ENCODE measurements around the gene GALNT9.

The GALNT9 gene

GRCh38 chr12:132178801-132179401 lies 150.5 kb downstream of the GALNT9 start:
- FAIRE-seq, result no peak

GRCh38 chr12:132178316-132178715 lies 151.1 kb downstream of the GALNT9 start:
- no peak for FAIRE-seq

- FAIRE-seq, result no peak
These were observed 152.4 kb downstream of the GALNT9 start for GRCh38 chr12:132176920-132177551.

- no peak for FAIRE-seq
These were observed 152.9 kb downstream of the GALNT9 start for GRCh38 chr12:132176385-132176919.

- no peak for FAIRE-seq
These were observed 153.6 kb downstream of the GALNT9 start for GRCh38 chr12:132175496-132176384.

- FAIRE-seq, result no peak
These were observed 154.4 kb downstream of the GALNT9 start for GRCh38 chr12:132174839-132175490.

- FAIRE-seq, result no peak
These were observed 155.2 kb downstream of the GALNT9 start for GRCh38 chr12:132174015-132174838.

- FAIRE-seq, result no peak
These were observed 156.0 kb downstream of the GALNT9 start for GRCh38 chr12:132173135-132174014.

- FAIRE-seq, result no peak
These were observed 156.8 kb downstream of the GALNT9 start for GRCh38 chr12:132172619-132173018.

GRCh38 chr12:132171968-132172521 lies 157.3 kb downstream of the GALNT9 start:
- no peak for FAIRE-seq

GRCh38 chr12:132171293-132171967 lies 158.0 kb downstream of the GALNT9 start:
- FAIRE-seq, result no peak

- FAIRE-seq, result no peak
These were observed 158.6 kb downstream of the GALNT9 start for GRCh38 chr12:132170637-132171292.

GRCh38 chr12:132170094-132170636 lies 159.2 kb downstream of the GALNT9 start:
- no peak for FAIRE-seq

GRCh38 chr12:132169376-132169775 lies 160.0 kb downstream of the GALNT9 start:
- FAIRE-seq, result no peak

- FAIRE-seq, result no peak
These were observed 160.9 kb downstream of the GALNT9 start for GRCh38 chr12:132168311-132169031.

- FAIRE-seq, result no peak
These were observed 161.6 kb downstream of the GALNT9 start for GRCh38 chr12:132167611-132168310.

GRCh38 chr12:132166801-132167591 lies 162.4 kb downstream of the GALNT9 start:
- no peak for FAIRE-seq
